ENCODE results near the gene ARMH2.
"Not testable (repeated sequence)": the region's sequence is repeated elsewhere in the genome, so short reads cannot be mapped to it uniquely, and the experiment has no call there.

ARMH2 gene

DNA sequence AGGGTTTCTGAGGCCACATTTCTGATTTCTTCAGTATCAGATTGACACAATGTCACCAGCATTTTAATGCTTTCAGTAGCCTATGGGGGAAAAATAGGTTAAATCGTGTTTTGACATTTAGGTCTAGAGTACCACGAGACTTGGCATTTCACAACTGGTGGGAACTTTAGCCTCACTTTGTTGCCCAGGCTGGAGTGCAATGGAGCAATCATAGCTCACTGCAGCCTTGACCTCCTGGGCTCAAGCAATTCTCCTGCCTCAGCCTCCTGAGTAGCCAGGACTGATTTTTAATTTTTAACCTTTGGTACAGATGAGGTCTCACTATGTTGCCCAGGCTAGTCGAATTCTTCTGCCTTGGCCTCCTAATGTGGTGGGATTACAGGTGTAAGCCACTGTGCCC is 11.0 kb upstream of the ARMH2 start:
- DNase-seq: no peak

DNA sequence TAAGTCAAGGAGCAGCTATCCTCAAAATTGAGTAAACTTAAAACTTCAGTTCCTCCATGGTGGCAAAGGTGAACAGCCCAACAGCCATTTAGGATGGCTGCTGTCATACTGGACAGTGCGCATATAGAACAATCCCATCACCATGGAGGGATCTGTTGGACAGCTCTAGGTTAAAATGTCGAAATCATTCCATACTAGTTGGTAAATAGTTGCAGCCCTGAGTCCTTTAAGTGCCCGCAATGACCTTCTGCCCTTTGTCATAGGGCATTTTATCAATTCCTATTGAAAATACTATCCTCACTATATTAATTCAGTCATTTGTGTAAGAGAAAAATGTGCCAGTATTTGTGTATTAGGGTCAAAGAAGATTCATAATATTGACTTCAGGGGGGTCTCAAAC is 8.9 kb upstream of the ARMH2 start:
- DNase-seq: no peak

DNA sequence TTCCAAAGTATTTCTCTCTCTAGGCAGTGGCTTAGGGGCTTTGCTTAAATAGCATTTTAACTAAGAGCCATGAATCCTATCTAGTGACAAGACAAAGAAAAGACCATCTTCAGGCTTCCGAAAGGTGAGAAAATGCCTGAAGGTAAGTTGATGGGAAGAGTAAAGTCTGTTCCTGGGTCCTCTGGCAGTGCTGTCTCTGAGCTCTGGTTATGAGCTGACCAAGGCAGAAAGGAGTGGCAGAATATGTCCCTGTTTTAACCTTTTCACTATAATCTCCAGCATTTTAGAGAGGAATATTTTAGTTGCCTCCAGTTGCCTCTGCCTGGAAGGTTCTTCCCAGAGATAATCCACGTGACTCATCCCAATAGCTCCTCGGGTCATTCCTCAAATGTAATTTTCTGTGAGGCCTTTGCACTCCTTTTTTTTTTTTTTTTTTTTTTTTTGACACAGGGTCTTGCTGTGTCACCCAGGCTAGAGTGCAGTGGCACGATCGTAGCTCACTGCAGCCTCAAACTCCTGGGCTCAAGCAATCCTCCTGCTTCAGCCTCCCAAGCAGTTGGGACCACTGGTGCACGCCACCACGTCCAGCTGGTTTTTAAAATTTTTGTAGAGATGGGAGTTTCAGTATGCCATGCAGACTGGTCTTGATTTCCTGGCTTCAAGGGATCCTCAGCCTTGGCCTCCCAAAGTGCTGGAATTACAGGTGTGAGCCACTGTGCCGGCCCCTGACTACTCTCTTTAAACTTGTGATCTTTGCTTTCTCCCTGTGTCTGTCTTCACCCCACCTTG is 3.7 kb upstream of the ARMH2 start:
- no peak for DNase-seq

DNA sequence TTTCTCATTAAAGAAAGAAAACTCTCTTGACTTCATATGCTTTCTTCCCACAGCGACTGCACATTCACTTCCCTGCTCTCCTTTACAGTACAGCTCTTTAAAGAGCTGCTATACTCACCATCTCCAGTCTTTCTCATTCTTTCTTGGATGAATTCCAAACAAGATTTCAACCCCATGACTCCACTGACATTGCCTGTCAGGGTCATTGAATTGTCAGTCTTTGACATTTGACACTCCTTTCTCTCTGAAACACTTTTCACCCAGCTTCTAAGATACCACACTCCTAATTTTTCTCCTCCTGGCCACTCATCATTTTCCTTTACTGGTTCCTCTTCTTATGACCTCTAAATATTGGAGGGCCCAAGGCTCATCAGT is 811 bp upstream of the ARMH2 start:
- DNase-seq: no peak

DNA sequence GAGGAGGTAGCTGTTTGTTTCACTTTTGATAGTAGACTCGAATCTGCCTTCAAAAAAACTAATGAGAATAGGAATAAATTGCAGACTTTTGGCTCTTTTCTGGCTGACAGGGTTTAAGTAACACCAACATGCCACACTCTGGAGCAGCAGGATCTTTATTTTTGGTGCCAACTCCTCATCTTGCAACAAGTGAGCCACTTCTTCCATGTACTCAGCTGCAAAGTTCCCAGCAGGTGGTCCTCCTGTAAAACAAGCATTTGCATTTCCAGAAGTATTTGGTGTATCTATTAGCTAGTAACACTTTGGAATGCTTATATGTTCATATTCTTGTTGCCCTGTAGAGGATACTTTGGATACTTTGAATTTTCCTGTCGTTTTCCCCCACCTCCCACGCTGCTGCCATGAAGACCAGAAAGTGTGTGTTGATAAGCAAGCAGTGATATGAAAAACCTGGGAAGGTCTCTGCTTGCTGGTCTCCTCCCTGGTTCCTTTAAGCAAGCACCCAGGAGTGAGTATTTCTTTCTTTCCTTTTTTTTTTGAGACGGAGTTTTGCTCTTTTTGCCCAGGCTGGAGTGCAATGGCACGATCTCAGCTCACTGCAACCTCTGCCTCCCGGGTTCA is 1.0 kb downstream of the ARMH2 start:
- DNase-seq: no peak

DNA sequence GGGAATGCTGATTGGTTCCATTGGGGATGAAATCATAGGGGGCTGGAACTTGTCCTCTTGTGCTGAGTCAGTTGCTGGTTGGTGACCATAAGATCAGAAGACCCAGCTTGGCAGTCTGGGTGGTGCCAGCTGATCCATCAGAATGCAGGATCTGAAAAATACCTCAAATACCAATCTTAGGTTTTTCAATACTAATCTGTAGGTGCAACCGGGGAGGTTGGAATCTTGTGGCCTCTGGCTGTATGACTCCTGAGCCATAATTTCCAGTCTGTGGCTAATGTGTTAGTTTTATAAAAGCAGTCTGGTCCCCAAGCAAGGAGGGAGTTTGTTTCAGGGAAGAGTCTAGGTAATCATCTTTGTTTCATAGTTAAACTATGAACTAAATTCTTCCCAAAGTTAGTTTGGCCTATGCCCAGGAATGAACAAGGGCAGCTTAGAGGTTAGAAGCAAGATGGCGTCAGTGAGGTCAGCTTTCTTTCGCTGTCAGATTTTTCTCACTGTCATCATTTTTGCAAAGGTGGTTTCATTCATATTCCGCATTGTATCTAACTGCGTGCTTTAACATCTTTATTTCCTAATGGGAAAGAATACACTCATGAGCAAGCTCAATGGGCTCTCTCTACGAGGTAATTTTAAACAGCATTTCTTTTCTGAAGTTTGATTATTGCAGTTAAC is 2.0 kb downstream of the ARMH2 start:
- no peak for DNase-seq

DNA sequence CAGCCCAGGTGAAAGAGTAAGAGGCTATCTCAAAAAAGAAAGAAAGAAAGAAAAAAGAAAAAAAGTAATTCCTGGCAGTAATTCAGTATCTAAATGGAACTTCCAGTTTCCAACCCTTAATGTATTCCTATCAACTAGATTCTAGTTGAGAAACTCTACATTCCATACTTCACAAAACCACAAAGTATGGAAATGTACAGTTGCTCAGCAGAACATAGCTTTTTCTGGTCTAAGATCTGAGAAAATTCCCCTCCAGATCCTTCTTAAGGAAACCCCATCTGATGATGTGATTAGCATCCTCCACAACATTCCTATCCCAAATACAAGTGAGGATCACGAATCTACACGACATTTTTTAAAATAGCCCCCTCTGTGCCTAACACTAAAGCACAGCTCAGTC is 3.6 kb downstream of the ARMH2 start:
- no peak for DNase-seq

DNA sequence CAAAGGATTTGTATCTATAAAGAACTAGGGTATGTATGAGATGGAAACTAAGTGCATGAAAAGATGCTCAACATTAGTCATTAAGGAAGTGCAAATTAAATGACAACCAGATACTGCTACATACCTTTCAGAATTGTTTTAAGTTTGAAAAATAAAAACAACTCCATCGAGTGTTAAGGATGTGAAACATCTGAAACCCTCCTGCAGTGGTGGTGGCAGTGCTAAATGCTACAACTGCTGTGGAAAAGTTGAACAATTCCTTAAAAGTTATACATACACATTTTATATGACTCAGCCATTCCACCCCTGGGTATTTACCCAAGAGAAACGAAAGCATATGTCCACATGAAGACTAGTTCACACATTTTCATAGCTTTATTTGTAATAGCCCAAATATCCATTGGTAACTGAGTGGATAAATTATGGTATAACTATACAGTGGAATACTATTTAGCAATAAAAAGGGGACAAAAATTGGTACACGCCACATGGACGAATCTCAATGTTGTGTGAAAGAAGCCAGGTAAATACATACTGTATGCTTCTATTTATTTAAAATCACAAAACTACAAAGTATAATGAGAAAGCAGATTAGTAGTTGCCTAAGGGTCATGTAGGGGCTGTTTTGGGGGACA is 10.6 kb downstream of the ARMH2 start:
- no peak for DNase-seq

DNA sequence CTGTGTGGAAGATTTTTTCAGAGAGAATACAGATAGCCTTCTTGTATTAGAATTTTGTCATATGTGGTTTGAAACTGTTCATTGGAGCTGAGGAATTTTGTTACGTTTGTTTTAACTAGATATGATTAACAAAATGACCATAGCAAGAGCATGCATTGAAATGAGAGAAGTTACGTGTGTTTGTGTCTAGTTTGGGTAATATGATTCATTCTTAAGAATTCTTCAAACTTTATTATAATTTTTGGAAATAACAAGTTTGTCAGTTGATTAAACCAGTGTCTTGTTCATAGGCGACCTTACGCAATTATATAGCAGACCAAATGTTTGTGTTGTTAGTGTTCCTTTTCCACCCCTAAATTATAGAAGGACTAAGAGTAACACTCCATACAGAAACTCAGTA is 18.5 kb downstream of the ARMH2 start:
- no peak for DNase-seq

DNA sequence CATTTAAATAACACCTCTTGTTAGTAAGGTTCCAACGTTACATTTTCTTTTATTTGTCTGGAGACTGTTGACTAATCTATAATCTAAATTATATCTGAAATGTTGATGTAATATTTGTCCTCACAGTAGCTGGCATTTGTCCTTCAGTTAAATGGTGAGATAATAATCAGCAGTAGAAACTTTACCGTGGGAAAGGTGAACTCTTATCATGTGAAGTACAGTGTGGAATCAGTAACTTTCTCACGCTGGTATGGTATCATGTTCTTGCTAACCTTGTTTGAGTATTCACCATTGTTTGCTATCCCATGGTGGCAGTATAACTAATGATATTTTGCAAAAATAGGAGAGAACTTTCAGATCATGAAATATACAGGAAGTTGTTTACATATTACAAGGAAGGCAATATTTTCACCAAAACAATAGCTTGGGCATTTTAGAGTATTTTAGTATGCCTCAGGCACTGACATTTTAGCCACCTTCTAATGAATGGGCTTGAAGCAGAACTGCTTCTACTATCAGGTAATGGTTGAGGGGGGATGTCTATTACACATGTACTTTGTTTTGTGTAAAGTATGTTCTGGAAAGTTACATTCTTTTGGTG is 19.2 kb downstream of the ARMH2 start:
- DNase-seq: no peak

DNA sequence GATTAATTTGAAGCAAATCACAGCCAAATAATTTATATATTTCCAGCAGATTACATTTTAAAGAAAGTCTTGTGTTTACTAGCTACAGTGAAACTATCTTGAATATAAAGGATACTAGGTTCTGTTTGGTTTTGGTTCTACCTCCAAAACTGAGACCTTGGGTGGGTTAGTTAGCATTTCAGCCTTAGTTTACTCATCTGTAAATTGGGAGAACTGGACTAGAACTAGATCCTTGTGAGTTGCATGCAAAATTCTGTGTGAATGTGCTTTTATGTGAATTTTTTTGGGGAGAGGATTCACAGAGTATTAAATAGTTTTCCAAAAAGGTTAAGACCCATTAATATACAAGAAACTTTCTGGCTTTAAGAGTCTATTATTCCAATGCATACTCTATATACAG is 19.8 kb downstream of the ARMH2 start:
- DNase-seq: no peak

DNA sequence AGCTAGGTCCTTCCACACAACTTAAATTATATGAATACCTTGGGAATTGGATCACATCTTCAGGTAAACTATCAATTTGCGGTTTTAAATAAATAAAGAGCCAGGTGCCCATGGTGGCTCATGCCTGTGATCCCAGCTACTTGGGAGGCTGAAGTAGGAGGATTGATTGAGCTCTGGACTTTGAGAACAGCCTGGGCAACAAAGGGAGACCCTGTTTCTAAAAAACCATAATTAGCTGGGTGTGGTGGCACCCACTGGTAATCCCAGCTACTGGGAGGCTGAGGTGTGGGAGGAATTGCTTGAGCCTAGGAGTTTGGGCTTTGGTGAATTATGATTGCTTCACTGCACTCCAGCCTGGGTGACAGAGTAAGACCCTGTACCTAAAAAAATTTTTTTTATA is 20.6 kb downstream of the ARMH2 start:
- no peak for DNase-seq

DNA sequence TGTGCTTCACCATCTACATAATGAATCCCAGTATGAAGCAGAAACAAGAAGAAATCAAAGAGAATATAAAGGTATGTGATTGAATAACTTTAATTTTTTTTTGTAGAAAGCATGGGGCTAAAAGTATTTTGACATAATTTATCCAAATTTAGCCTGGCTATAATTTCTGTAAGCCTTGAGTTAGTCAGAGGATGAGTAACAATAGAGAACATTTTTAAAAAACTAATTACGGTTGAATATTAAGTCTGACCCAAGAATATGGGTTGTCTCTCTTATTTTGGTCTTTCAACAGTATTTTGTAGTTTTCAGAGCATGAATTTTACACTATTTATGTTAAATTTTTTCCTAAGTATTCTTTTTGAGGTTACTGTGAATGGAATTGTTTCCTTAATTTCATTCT is 21.5 kb downstream of the ARMH2 start:
- no peak for DNase-seq

DNA sequence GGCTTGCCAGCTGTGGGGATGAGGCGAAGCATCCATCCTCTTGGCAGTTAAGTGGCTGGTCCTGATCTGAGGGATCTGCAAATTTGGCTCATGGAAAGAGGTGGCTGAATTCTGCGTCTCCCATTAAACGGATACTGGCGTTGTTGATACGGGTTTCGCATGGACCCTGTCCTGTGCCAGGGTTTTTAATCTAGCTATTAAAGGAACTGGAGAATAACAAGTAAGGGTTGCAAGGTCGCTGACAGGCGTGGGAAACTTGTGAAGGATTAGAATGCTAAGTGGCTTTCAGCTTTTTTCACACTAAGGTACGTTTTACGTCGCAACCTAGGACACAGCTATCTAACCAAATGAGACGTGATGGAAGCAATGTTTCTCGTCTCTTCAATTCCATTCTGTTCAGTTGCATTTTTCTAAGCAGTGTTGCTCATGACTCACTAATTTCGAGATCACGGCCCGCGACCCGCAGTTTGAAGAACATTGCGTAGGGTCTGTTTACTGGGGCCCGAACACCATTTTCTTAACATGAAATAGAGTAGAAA is 23.1 kb downstream of the ARMH2 start:
- DNase-seq: no peak

DNA sequence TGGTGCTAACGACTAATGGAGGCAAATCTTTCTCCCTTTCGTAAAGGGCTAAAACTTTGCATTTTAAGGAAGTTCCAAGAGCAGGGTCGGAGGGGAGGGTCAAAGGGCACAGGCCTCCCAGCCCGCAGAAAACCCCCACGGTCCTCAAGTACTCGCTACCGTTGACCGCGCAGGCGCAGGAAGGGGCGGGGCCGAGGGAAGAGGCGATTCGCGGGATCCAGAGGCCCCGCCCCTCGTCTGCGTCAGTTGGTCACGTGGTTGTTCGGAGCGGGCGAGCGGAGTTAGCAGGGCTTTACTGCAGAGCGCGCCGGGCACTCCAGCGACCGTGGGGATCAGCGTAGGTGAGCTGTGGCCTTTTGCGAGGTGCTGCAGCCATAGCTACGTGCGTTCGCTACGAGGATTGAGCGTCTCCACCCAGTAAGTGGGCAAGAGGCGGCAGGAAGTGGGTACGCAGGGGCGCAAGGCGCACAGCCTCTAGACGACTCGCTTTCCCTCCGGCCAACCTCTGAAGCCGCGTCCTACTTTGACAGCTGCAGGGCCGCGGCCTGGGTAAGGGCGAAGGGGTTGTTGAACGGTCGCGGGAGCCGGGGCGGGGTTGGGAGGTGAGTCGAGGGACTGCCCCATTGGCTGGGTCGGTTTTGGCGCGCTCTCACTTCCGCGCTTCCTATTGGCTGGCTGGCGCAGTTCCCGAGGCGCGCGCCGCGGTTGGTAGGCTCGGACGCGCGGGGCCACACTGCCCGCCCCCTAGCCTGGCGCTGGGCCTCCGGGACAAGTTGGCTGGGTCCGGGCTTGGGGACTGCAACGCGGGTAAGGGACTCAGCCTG is 23.8 kb downstream of the ARMH2 start, which contains the start of gene GMNN:
TSS of gene GMNN (plus strand) at position 242 of the 824 bp plus-strand sequence. CDS start 2,310 bp downstream, outside the sequence.
- DNase-seq: peak; percentile 94 to 95

DNA sequence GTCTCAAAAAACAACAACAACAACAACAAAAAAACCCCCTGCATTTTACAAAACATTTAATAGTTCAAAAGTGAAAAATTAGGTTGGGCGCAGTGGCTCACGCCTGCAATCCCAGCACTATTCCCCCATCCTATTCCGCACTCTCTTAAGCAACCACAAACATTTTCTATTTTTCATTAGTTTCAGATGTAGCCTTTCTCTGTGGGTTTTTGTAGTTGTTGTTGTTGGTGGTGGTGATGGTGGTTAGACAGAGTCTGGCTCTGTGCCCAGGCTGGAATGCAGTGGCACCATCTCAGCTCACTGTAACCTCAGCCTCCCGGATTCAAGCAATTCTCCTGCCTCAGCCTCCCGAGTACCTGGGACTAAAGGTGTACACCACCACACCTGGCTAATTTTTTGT is 30.4 kb downstream of the ARMH2 start:
- no peak for DNase-seq

DNA sequence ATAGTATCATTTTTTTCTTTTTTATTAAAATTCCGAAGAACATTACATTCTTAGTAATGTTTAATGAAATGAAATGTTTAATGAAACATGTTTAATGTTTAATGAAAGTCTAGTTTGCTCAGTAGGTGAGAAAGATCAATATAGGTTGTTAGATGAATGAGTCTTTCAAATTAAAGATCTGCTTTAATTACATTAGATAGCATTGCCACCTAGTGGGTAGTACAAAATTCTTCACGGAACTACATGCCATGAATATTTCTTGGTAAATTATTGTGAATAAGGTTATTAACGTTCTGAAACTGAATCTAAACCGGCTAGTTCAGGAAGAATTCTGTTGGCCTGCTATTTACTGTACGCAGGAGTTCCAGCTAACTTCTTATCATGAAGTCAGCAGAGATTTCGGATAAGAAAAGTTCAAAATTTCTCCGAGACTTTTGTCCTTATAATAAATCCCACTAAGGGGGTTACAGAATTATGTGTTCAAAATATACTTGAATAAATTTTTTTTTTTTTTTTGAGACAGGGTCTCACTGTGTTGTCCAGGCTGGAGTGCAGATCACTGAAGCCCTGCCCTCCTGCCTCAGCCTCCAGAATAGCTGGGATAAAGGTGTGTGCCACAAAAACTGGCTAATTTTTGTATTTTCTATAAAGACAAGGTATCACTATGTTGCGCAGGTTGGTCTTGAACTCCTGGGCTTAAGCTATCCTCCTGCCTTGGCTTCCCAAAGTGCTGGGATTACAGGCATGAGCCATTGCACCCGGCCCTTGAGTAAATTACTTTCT is 31.8 kb downstream of the ARMH2 start:
- DNase-seq: peak in 1 of 2 donors; percentile 60

DNA sequence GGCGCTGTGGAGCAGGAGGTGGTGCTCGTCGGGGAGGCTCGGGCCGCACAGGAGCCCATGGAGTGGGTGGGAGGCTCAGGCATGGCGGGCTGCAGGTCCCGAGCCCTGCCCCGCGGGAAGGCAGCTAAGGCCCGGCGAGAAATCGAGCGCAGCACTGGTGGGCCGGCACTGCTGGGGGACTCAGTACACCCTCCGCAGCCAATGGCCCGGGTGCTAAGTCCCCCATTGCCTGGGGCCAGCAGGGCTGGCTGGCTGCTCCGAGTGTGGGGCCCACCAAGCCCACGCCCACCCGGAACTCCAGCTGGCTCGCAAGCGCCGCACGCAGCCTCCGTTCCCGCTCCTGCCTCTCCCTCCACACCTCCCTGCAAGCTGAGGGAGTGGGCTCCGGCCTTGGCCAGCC is 32.7 kb downstream of the ARMH2 start:
- not testable (repeated sequence) for DNase-seq

DNA sequence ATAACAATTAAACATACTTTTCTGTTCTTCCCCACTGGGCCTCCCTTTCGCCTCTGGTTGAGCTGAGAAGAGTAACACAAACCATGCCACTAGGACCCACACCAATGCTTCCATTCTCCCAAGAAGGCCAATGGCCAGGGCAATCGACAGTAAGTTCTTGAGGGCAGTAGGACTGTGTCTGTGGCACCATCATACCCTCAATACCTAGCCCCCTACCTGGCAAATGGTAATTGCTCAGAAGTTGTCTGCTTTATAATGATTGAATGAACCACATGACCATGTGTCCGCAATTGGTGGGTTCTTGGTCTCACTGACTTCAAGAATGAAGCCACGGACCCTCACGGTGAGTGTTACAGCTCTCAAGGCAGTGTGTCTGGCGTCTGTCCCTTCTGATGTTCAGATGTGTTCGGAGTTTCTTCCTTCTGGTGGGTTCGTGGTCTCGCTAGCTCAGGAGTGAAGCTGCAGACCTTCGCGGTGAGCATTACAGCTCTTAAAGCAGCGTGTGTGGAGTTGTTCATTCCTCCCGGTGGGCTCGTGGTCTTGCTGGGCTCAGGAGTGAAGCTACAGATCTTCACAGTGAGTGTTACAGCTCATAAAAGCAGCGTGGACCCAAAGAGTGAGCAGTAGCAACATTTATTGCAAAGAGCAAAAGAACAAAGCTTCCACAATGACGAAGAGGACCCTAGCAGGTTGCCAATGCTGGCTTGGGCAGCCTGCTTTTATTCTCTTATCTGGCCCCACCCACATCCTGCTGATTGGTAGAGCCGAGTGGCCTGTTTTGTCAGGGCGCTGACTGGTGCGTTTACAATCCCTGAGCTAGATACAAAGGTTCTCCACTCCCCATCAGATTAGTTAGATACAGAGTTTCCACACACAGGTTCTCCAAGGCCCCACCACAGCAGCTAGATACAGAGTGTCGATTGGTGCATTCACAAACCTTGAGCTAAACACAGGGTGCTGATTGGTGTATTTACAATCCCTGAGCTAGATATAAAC is 33.6 kb downstream of the ARMH2 start:
- DNase-seq: not testable (repeated sequence)

DNA sequence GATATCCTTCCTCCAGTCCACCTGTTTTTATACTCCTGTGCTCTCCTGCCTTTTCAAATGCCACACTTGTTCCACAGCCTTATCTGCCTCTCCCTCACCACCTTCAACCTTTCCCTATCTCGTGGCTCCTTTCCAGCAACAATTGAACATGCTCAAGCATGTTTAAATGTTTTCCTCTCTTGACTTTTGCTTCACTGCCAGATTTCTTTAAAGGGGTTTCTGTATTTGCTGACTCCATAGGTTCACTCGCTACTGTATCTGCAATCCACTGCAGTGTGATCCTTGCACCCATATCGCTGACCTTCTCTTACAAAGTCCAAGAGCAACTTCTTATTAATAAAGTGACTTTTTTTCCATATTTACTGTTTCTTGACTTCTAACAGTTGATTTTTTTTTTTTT is 35.1 kb downstream of the ARMH2 start:
- no peak for DNase-seq
